SK-N-SH (cell line): ENCODE results near the gene CFAP57. TPM values are rescaled to one million over a fixed set of nuclear protein-coding genes. Genes with fewer than 3 reads are reported as not detected.
"Not testable (repeated sequence)": the region's sequence is repeated elsewhere in the genome, so short reads cannot be mapped to it uniquely, and the experiment has no call there.

Experiments used
- CTCF ChIA-PET: fragments of 300-600, 350-600 bp; formaldehyde crosslinking; extraction: SDS; loops from one replicate; lab custom pipeline; 2021; lab: Yijun Ruan, JAX
- POLR2A ChIA-PET: fragments of 350-600 bp; sonication (Branson Sonifier 250); formaldehyde crosslinking; extraction: SDS; loops from one replicate; lab custom pipeline; 2020; ENCODE audit warnings: antibody characterized with exemption, inconsistent platforms; lab: Yijun Ruan, JAX
- DNase-seq: peaks from one replicate; pipeline ENCODE4 v3.0.0; 2012
- H2AFZ ChIP-seq: fragments of 200-600 bp; sonication (generic); 2 replicates; pipeline ENCODE4 v1.8.1; 2016; ENCODE audit warnings: antibody characterized with exemption, mild to moderate bottlenecking, low read depth
- H3F3A ChIP-seq: fragments of 200-600 bp; sonication (generic); replicated peaks from 2 replicates; pipeline ENCODE3; 2016; ENCODE audit warnings: antibody characterized with exemption, mild to moderate bottlenecking; ENCODE audit not compliant: insufficient read depth
- H3K27ac ChIP-seq, 2 experiments: fragments of 200-500 bp in 1 of 2; fragments of 200-600 bp in 1 of 2; sonication (Bioruptor generic) in 1 of 2; sonication (generic), shearing (Covaris generic) in 1 of 2; 2 replicates each; pipeline versions ENCODE4 v1.5.1 to v1.6.1; 2014 to 2016; ENCODE audit warnings: low read depth in 2 of 2, inconsistent platforms in 1 of 2, low read length in 1 of 2, mild to moderate bottlenecking in 1 of 2, mixed read lengths in 1 of 2
- H3K27me3 ChIP-seq: fragments of 200-600 bp; sonication (generic), shearing (Covaris generic); 2 replicates; pipeline ENCODE4 v1.6.1; 2016; ENCODE audit warnings: mixed run types; ENCODE audit not compliant: insufficient read depth
- H3K36me3 ChIP-seq, 2 experiments: fragments of 200-500 bp in 1 of 2; fragments of 200-600 bp in 1 of 2; sonication (Bioruptor generic) in 1 of 2; sonication (generic) in 1 of 2; replicated peaks in 1 of 2; 2 replicates each; pipeline versions ENCODE3 to v1.5.1; 2014 to 2016; ENCODE audit warnings: low read length in 1 of 2, mild to moderate bottlenecking in 1 of 2; ENCODE audit not compliant: insufficient read depth in 2 of 2, control insufficient read depth in 1 of 2
- H3K4me1 ChIP-seq, 2 experiments: fragments of 200-500 bp in 1 of 2; fragments of 200-600 bp in 1 of 2; sonication (Bioruptor generic) in 1 of 2; sonication (generic), shearing (Covaris generic) in 1 of 2; 2 replicates each; pipeline versions ENCODE4 v1.5.1 to v1.6.1; 2014 to 2016; ENCODE audit warnings: low read depth in 1 of 2, low read length in 1 of 2, mixed run types in 1 of 2; ENCODE audit not compliant: insufficient read depth in 2 of 2, control insufficient read depth in 1 of 2
- H3K4me2 ChIP-seq: fragments of 200-600 bp; sonication (generic), shearing (Covaris generic); 2 replicates; pipeline ENCODE4 v1.6.1; 2017; ENCODE audit warnings: mixed run types
- H3K4me3 ChIP-seq, 2 experiments: fragments of 200-500 bp in 1 of 2; fragments of 200-600 bp in 1 of 2; sonication (Bioruptor generic) in 1 of 2; sonication (generic), shearing (Covaris generic) in 1 of 2; 2 replicates each; pipeline versions ENCODE4 v1.5.1 to v1.8.1; 2014 to 2016; ENCODE audit warnings: low read depth in 2 of 2, inconsistent platforms in 1 of 2, low read length in 1 of 2, mild to moderate bottlenecking in 1 of 2, mixed read lengths in 1 of 2, moderate library complexity in 1 of 2
- H3K79me2 ChIP-seq: fragments of 200-600 bp; sonication (generic); 2 replicates; pipeline ENCODE4 v1.8.1; 2017; ENCODE audit warnings: mild to moderate bottlenecking; ENCODE audit not compliant: insufficient read depth
- H3K9ac ChIP-seq: fragments of 200-600 bp; sonication (generic); 2 replicates; pipeline ENCODE4 v1.6.1; 2017; ENCODE audit warnings: mixed run types
- H3K9me2 ChIP-seq: fragments of 200-600 bp; sonication (generic); 2 replicates; pipeline ENCODE4 v1.6.1; 2017; ENCODE audit warnings: mixed run types
- H3K9me3 ChIP-seq: fragments of 200-600 bp; sonication (generic); 2 replicates; pipeline ENCODE4 v1.6.1; 2017; ENCODE audit warnings: mixed run types, mild to moderate bottlenecking, moderate library complexity
- H4K20me1 ChIP-seq: fragments of 200-600 bp; sonication (generic); 2 replicates; pipeline ENCODE4 v1.6.1; 2017; ENCODE audit warnings: mild to moderate bottlenecking, mixed run types; ENCODE audit not compliant: insufficient read depth
- CHD2 ChIP-seq: fragments of 150-350 bp; IDR thresholded peaks from 2 replicates; pipeline ENCODE4 v1.6.1; 2018; ENCODE audit warnings: low read length; ENCODE audit not compliant: partially characterized antibody
- ELF1 ChIP-seq: IDR thresholded peaks from 2 replicates; pipeline ENCODE4 v1.4.0; 2012
- EP300 ChIP-seq, 2 experiments: IDR thresholded peaks; 2 replicates each; pipeline versions ENCODE4 v1.4.0 to v1.6.1; 2012; ENCODE audit warnings: borderline replicate concordance in 1 of 2, low read depth in 1 of 2, low read length in 1 of 2
- FOSL2 ChIP-seq: IDR thresholded peaks from 2 replicates; pipeline ENCODE4 v1.4.0; 2012; ENCODE audit warnings: low read depth, mild to moderate bottlenecking, moderate library complexity, borderline replicate concordance
- FOXJ3 ChIP-seq: sonication (generic); formaldehyde crosslinking; IDR thresholded peaks from 2 replicates; pipeline ENCODE4 v1.5.1; 2020; ENCODE audit warnings: mild to moderate bottlenecking, missing genetic modification reagents
- FOXM1 ChIP-seq: IDR thresholded peaks from 2 replicates; pipeline ENCODE4 v1.4.0; 2012; ENCODE audit warnings: low read depth, mild to moderate bottlenecking
- GABPA ChIP-seq: IDR thresholded peaks from 2 replicates; pipeline ENCODE4 v1.4.0; 2012; ENCODE audit warnings: low read depth, mild to moderate bottlenecking
- MEF2A ChIP-seq: IDR thresholded peaks from 2 replicates; pipeline ENCODE4 v1.4.0; 2012; ENCODE audit warnings: low read depth, borderline replicate concordance
- MXI1 ChIP-seq: IDR thresholded peaks from 2 replicates; pipeline ENCODE4 v1.6.1; 2012; ENCODE audit warnings: mild to moderate bottlenecking, low read depth, low read length, improper control_type of control experiment
- RAD21 ChIP-seq: IDR thresholded peaks from 2 replicates; pipeline ENCODE4 v1.6.1; 2012; ENCODE audit warnings: mild to moderate bottlenecking, low read length
- RCOR1 ChIP-seq: fragments of 150-350 bp; IDR thresholded peaks from 2 replicates; pipeline ENCODE4 v1.6.1; 2017; ENCODE audit warnings: antibody characterized with exemption, low read length
- SIN3A ChIP-seq: IDR thresholded peaks from 2 replicates; pipeline ENCODE4 v1.6.1; 2012; ENCODE audit warnings: low read depth, mild to moderate bottlenecking, low read length, moderate library complexity, borderline replicate concordance
- SMC3 ChIP-seq: IDR thresholded peaks from 2 replicates; pipeline ENCODE4 v1.6.1; 2012; ENCODE audit warnings: low read depth, low read length, improper control_type of control experiment
- TCF12 ChIP-seq: IDR thresholded peaks from 2 replicates; pipeline ENCODE4 v1.4.0; 2012
- WGBS: methylation state at CpG from one replicate; pipeline ENCODE4 v1.1.6; 2017; ENCODE audit warnings: low lambda C conversion rate; 5-methylcytosine and 5-hydroxymethylcytosine counted together
- polyA plus RNA-seq, 3 experiments: library from polyadenylated mRNA; depleted of rRNA; stranded (reverse); fragments of >200 nt; gene quantifications; 2 replicates each; pipeline ENCODE4 v1.2.3, GENCODE V29; 2012
- TF ChIP-seq, protein P1 (sequence below): IDR thresholded peaks from 2 replicates; pipeline ENCODE4 v1.4.0; 2012; ENCODE audit warnings: low read depth, borderline replicate concordance

Gene CFAP57
- polyA plus RNA-seq, 1 of the 3 experiments (the other 2 are of a cell fraction) = 0.36 TPM

DNA sequence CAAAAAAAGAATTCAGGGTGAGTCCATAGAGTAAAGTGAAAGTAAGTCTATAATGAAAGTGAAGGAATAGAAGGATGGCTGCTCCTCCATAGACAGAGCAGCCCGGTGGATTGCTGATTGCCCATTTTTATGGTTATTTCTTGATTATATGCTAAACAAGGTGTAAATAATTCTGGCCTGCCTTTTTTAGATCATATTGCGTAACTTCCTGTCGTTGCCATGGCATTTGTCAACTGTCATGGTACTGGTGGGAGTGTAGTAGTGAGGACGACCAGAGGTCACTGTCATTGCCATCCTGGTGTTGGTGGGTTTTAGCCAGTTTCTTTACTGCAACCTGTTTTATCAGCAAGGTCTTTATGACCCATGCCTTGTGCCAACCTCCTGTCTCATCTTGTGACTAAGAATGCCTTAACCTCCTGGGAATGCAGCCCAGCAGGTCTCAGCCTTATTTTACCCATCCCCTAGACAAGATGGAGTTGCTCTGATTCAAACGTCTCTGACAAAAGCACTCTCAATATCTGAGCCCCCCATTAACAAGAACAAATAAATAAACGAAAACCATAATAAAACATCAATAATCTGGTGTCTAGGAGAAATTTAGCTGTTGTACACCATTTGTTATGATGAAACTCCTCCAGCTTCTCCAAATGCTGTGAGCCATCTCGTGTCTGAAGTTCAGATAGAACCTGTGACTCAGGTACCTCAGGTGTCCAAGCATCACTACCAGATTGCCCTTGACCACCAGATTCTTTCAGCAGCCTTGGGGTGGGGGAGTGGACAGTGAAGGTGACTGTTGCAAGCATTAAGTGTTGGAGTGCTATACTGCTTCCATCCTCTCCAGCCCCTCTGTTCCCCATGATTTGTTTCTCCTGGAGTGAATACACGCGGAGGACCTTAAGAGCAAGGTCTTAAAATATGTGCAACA, 36.0 kb upstream of the CFAP57 start:
- H3K9ac ChIP-seq = no peak overlapping the region
- H3K4me3 ChIP-seq = no peak overlapping the region; a peak in 1 of 4 replicates
- H3K4me1 ChIP-seq = no peaks in the 10 kb centered on the region; a peak in 1 of 4 replicates
- no peaks in the 10 kb centered on the region for H3F3A ChIP-seq
- H3K79me2 ChIP-seq = no peaks in the 10 kb centered on the region
- DNase-seq = no peak
- H3K4me2 ChIP-seq = no peak overlapping the region; the same call in 1 of the 2 replicates
- no peaks in the 10 kb centered on the region for H3K36me3 ChIP-seq
- no peak for TF ChIP-seq MXI1
- no peak for TF ChIP-seq MEF2A
- no peak for TF ChIP-seq CHD2
- TF ChIP-seq RCOR1 = no peak
- no peak for TF ChIP-seq SIN3A
- no peak for TF ChIP-seq EP300 (IDR thresholded peaks at IDR 0.05; ENCODE audit: borderline replicate concordance in 1 of 2, low read depth in 1 of 2, low read length in 1 of 2)
- no peaks in the 10 kb centered on the region for H3K9me2 ChIP-seq
- no peak overlapping the region for H3K27ac ChIP-seq
- H3K9me3 ChIP-seq = peaks cover 6% of the 10 kb centered on the region; the same call in 1 of the 2 replicates
- ChIA-PET POLR2A (no interaction called here), CTCF (no interaction called here)
- peaks cover 5% of the 10 kb centered on the region; the same call in 1 of the 2 replicates for H3K27me3 ChIP-seq
- 51% methylated on average over 9 of the region's 9 CpGs for WGBS
- no peaks in the 10 kb centered on the region for H4K20me1 ChIP-seq
- H2AFZ ChIP-seq = no peak overlapping the region

DNA sequence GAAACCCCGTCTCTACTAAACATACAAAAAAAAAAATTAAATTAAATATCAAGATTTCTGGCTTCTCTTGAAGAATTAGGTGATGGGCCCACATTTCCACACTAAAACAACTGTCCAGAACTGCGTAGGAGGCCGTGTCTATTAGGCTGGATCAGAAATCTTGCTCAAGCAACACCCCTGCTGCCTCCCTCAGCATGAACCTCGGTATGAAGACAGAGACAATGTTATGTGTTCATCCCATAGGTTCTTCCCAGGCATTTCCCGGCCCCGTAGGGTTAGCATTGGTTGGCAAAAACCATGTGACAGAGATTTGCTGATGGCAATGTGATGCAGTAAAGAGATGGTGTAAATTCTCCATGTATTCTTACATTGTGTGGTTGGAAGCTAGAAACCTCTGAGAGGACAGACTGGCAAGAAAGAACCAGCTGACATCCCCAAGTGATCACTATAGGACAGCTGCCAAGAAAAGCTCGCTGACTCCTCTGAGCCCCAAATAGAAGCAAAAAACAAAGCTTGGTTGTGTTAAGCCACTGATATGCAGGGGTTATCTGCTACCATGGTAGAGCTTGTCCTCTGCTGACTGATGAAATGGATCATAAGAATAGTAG, 34.6 kb upstream of the CFAP57 start:
- Histone ChIP-seq H3K4me2 (no peak overlapping the region), H3K9me2 (no peaks in the 10 kb centered on the region), H3K36me3 (no peaks in the 10 kb centered on the region), H4K20me1 (no peaks in the 10 kb centered on the region), H3K9ac (no peak overlapping the region), H2AFZ (no peak overlapping the region), H3F3A (no peaks in the 10 kb centered on the region), H3K27ac (no peak overlapping the region), H3K4me3 (no peak overlapping the region), H3K79me2 (no peaks in the 10 kb centered on the region), H3K4me1 (no peaks in the 10 kb centered on the region; a peak in 1 of 4 replicates), H3K27me3 (no peaks in the 10 kb centered on the region; the same call in 1 of the 2 replicates), H3K9me3 (peaks cover 6% of the 10 kb centered on the region; the same call in 1 of the 2 replicates)
- TF ChIP-seq GABPA (no peak), FOXJ3 (CRISPR knock-in tag) (no peak), TCF12 (no peak), FOSL2 (no peak), ELF1 (no peak), FOXM1 (no peak), RAD21 (no peak), SMC3 (no peak)
- TF ChIP-seq, protein P1, sequence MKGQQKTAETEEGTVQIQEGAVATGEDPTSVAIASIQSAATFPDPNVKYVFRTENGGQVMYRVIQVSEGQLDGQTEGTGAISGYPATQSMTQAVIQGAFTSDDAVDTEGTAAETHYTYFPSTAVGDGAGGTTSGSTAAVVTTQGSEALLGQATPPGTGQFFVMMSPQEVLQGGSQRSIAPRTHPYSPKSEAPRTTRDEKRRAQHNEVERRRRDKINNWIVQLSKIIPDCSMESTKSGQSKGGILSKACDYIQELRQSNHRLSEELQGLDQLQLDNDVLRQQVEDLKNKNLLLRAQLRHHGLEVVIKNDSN = no peak
- POLR2A ChIA-PET = no interaction called here
- WGBS = 44% methylated on average over 7 of the region's 7 CpGs
- CTCF ChIA-PET = interaction anchor here (1.0 kb wide), 1 partner anchor 90 kb away, joined by 3 read pairs; no protein-coding TSS in a partner anchor
- DNase-seq = no peak

DNA sequence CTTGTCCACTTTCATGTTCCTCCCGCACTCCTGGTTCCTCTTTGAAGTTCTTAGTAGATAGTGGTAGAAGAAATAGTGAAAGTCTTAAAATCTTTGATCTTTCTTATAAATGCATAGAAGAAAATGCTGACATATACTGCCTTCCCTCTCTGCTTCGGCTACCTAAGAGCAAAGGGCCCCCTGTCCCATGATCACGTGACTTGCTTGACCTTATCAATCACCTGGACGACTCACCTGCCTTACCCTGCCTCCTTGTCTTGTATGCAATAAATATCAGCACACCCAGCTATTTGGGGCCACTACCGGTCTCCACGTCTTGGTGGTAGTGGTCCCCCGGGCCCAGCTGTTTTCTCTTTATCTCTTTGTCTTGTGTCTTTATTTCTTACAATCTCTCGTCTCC, 32.8 kb upstream of the CFAP57 start:
- CTCF ChIA-PET, H3K4me1 ChIP-seq, H3K4me2 ChIP-seq, H3K36me3 ChIP-seq, H3K9me3 ChIP-seq, DNase-seq, H3F3A ChIP-seq, H3K27me3 ChIP-seq, POLR2A ChIA-PET, H2AFZ ChIP-seq, H3K9ac ChIP-seq, H3K79me2 ChIP-seq, H3K27ac ChIP-seq, H3K9me2 ChIP-seq, H3K4me3 ChIP-seq, H4K20me1 ChIP-seq: not testable (repeated sequence)
- 33% methylated on average over 8 of the region's 8 CpGs for WGBS
